G401 (cell line): ENCODE measurements around the gene SLC16A6. TPM values are rescaled to one million over a fixed set of nuclear protein-coding genes. Genes with fewer than 3 reads are reported as not detected.
A peak's percentile ranks its signal among the peaks of the same experiment; 100 is the strongest.
"Not testable (repeated sequence)": the region's sequence is repeated elsewhere in the genome, so short reads cannot be mapped to it uniquely, and the experiment has no call there.

Source experiments
- DNase-seq: peaks from one replicate; pipeline ENCODE4 v3.0.0-alpha.2; 2015; ENCODE audit warnings: low spot score
- in situ Hi-C: cut with HindIII; loops from 2 replicates; pipeline ENCODE4 v1.10.0; 2016; ENCODE audit warnings: low sequenced_read_pairs, mixed read lengths
- total RNA-seq: library from RNA; depleted of rRNA; stranded (reverse); fragments of >200 nt; shearing (Covaris generic); gene quantifications from 2 replicates; pipeline ENCODE4 v1.2.3, GENCODE V29; 2014

Gene SLC16A6
- total RNA-seq, 1 experiment from 2014 or later = 0.37 TPM

DNA sequence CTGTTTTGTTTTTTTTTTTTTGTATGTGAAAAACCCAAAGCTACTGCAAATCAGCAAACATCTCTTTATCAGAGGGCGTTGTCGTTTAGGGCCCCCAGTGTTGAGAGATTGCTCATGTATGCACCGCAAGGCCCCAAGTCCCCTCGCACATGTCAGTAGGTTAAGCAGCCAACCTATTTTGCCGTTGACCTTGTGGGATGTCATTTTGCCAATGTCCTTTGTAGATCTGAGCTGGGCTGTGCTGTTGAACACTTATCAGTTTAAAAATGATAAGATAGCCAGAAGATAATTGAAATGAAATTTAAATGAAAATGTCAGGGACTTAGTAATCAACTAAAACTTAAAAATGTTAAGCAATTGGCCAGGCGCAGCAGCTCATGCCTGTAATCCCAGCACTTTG, 26.5 kb upstream of the SLC16A6 start:
- in situ Hi-C loops = no loop called here
- no peak for DNase-seq

DNA sequence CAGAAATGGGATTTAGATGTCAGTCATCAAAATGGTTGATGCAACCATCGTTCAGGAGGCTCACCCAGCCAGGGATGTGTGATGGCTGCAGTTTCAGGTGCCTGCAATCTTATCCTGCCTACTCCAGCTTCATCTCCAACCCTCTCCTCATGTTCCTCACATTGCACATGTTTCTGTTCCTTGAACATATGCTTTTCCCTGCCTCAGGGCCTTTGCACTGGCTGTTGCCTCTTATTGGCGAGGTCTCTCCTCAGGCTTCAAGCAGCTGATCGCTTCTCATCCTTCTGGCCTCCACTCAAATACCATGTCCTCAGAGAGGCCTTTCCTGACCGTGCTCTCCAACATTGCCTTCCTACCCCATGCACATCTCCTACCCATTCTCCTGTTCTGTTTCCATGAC, 25.0 kb upstream of the SLC16A6 start:
- no peak for DNase-seq
- in situ Hi-C loops = no loop called here

DNA sequence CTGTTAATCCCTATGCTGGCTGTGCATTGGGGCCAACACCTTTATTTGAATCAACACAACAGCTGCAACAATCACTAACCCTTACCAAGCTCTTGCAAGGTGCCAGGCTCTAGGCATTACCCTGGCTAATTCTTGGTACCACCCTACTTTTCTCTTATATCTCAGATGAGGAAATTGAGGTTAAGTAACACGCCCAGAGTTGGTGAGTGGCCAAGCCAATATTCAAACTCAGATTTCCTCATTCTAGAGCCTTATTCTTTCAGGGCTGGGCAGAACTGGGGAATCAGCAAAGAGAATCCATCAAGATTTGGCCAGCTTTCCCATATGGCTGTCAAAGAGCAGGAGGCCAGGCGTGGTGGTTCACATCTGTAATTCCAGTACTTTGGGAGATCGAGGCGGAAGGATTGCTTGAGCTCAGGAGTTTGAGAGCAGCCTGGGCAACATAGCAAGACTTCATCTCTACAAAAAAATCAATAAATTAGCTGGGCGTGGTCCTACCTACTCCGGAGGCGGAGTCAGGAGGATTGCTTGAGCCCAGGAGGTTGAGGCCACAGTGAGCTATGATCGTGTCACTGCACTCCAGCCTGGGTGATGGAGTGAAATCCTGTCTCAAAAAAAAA, 24.1 kb upstream of the SLC16A6 start:
- DNase-seq = no peak
- in situ Hi-C loops = no loop called here

DNA sequence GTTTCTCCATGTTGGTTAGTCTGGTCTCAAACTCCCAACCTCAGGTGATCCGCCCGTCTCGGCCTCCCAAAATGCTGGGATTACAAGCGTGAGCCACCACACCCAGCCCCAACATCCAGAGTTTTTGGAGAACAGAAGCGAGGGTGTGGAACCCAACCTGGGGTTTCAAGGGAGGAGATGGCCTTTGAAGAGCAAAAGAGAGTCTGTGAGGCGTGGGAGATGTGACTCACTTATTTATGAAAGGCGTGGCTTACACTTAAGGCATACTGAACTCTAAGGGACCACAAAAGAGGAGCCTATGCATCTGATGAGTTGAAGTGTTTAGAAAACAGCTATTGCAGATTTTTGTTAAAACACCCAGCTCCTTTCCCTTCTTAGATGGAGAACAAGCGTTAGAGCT, 19.2 kb upstream of the SLC16A6 start:
- in situ Hi-C loops = no loop called here
- DNase-seq = no peak

DNA sequence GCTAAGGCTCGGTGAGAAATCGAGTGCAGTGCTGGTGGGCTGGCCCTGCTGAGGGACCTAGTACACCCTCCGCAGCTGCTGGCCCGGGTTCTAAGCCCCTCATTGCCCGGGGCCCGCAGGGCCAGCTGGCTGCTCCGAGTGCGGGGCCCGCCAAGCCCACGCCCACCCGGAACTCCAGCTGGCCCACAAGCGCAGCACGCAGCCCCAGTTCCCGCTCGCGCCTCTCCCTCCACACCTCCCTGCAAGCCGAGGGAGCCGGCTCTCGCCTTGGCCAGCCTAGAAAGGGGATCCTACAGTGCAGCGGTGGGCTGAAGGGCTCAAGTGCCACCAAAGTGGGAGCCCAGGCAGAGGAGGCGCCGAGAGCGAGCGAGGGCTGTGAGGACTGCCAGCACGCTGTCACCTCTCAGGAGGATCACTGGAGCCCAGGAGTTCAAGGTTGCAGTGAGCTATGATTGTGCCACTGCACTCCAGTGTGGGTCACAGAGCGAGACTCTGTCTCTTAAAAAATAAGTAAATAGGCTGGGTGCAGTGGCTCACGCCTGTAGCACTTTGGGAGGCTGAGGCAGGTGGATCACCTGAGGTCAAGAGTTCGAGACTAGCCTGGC, 18.2 kb upstream of the SLC16A6 start:
- in situ Hi-C loops, DNase-seq: not testable (repeated sequence)

DNA sequence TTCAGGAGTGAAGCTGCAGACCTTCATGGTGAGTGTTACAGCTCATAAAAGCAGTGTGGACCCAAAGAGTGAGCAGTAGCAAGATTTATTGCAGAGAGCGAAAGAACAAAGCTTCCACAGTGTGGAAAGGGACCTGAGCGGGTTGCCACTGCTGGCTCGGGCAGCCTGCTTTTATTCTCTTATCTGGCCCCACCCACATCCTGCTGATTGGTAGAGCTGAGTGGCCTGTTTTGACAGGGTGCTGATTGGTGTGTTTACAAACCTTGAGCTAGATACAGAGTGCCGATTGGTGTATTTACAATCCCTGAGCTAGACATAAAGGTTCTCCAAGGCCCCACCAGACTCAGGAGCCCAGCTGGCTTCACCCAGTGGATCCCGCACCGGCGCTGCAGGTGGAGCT, 17.6 kb upstream of the SLC16A6 start:
- in situ Hi-C loops, DNase-seq: not testable (repeated sequence)

DNA sequence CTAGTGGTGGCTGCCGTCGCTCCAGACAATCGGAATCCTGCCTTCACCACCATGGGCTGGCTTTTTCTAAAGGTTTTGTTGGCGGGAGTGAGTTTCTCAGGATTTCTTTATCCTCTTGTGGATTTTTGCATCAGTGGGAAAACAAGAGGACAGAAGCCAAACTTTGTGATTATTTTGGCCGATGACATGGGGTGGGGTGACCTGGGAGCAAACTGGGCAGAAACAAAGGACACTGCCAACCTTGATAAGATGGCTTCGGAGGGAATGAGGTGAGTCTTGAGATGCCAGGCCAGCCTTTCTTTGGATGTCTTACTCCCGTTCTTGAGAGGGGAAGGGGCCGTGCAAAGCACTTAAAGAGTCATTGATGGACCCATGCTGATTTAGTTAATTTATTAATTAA, 16.5 kb upstream of the SLC16A6 start:
- in situ Hi-C loops = no loop called here
- no peak for DNase-seq

DNA sequence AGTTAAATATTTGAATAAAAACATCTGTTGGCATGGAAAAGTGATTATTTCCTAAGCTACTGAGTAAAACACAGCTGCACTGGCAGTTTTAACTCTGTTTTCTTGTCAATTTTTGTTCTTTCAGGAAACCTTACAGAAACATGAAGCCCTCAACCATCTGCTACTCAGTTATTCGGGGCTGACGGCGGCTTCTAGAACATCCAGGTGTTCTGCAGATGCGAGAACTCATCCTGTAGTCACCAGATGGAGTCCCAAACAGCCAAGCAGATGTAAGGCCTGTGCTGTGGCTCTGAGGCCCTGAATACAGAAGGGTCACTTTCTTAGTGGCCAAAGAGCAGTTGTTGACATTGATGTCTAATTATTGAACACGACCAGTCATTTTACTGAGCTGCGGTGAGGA, 15.9 kb upstream of the SLC16A6 start:
- in situ Hi-C loops = no loop called here
- no peak for DNase-seq

DNA sequence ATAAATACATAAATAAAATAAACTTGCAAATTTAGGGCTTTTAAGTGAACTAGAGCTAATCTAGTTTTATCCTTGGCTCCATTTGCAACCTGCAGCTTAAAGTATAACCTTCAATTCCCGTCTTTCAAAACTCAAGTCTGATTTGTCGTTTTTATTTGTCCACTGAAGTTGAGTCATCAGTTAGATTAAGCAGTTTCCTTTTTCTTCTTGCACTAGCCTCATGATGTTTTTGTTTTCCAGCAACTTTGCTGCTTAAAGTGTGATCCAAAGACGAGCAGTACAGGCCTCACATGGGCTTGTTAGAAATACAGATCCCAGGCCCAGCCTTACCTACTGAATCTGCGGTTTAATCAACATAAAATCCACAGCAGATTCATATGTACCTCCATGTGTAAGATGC, 14.2 kb upstream of the SLC16A6 start:
- DNase-seq = no peak
- in situ Hi-C loops = no loop called here

DNA sequence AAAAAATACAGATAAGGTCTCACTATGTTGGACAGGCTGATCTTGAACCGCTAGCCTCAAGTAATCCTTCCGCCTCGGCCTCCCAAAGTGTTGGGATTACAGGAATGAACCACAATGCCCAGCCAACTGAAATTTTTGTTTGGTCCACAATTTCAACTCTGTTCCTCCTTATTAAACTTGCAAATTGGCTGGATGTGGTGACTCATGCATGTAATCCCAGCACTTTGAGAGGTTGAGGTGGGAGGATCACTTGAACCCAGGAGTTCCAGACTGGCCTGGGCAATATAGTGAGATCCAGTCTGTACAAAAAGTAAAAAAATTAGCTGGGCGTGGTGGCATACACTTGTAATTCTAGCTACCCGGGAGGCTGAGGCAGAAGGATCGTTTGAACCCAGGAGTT, 13.8 kb upstream of the SLC16A6 start:
- DNase-seq = no peak

DNA sequence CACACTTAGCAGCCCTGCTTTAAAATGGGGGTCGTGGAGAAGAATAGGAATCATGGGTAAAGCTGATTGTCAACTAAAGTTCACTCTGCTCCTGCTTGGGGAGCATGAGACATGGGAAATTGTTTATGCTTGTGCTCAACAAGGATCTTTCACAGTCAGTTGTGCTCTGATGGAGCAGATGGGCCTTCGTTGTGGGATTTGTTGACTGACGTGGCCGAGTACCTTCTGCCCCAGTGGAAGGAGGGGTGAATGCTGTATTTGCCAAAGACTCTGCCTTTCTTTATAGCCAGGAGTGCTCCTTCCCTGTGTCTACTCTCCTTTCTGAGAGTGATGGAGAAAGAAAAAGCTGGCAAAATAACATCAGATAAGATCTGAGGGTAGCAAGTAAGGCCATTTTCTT, 11.7 kb upstream of the SLC16A6 start:
- in situ Hi-C loops = no loop called here
- peak; percentile 67 for DNase-seq

More for the DNA sequence above, 13.8 kb upstream of the SLC16A6 start:
- in situ Hi-C loops = no loop called here

DNA sequence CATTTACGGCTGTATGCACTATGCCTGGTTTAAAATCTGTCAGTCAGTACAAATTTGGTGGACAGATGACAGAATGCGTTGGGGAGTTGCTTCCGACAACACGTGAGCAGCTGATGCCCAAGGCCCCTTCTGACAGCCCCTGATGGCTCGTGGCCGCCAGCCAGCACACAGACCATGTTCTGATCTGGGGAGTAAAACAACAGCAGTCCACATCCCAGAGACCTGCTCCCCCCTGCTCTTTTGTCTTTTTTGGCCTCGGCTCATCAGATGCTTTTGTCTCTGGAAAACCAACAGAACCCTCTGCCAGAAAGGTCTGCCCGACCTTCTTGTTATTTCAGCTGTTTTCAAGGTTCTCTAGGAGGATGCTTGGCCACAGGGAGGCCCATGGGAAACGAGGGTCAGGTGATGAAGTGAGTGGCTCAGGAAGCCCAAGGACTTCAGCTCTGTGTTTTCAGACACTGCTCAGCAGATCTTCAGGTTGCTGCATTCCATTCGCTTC, 11.2 kb upstream of the SLC16A6 start:
- in situ Hi-C loops = no loop called here
- peak; percentile 49 for DNase-seq

DNA sequence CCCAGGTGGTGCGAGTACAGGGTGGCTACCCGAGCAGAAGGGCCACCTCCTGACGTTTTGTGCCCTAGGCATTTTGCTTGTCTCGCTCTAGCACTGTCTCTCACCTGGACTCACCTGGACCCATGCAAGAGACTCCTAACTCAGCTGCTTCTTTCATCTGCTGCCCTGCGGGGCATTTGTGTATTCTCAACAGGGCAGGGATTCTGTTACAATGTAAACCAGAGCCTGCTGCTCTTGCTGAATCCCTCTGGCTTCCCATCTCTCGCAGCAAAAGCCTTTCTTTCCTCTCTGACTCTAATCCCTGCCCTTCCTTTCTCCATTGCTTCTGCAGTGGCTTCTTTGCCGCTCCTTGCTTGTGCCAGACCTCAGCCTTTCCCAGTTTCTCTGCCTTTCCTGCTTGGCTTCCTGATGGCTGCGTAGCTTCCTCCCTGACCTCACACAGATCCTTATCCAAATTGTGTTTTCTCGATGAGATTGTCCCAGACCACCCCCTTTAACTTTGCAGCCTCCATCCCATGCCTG, 10.6 kb upstream of the SLC16A6 start:
- DNase-seq = peak; percentile 19
- in situ Hi-C loops = no loop called here

DNA sequence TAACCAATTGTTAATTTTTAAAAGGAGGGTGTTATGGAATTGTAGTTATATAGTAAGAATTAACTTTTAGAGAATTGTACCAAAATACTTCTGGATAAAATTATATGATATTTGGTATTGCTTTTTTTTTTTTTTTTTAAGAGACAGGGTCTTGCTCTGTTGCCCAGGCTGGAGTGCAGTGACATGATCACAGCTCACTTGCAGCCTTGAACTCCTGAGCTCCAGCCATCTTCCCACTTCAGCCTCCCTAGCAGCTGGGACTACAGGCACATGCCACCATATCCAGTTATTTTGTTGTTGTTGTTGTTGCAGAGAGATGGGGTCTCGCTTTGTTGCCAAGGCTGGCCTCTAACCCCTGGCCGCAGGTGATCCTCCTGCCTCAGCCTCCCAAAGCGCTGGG, 8.9 kb upstream of the SLC16A6 start:
- in situ Hi-C loops = no loop called here

DNA sequence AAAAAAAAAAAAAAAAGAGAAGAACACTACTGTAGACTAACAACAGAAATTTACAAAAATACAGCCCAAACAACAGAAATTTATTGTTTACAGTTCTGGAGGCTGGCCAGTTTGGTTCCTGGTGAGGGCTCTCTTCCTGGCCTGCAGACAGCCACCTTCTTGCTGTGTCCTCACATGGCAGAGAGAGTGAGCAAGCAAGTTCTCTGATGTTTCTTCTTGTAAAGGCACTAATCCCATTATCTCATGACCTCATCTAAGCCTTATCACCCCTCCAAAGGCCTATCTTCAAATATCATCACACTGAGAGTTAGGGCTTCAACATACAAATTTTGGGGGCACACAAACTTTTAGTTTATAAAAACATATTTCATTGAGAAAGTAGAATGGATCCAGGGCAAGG, 7.7 kb upstream of the SLC16A6 start:
- in situ Hi-C loops = no loop called here
- no peak for DNase-seq

More for the DNA sequence above, 8.9 kb upstream of the SLC16A6 start:
- DNase-seq = no peak

DNA sequence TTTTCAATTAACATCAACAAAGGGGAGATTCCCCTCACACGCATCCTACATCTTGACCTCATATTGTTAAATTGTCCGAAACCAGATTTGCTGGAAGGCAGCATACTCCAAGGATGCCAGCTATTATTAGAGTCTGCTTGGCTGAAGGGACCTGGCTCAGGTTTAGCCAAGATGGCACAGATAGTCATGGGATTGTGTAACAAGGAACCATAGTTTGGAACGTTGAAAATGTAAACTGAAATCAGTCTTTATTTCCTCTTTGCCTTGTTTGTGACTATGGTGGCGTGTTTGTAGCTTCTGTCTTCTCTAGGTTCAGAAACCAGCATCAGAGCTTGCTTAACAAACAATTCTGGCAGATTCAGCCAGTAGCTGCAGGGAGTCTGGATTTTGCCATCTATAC, 6.3 kb upstream of the SLC16A6 start:
- in situ Hi-C loops = no loop called here

DNA sequence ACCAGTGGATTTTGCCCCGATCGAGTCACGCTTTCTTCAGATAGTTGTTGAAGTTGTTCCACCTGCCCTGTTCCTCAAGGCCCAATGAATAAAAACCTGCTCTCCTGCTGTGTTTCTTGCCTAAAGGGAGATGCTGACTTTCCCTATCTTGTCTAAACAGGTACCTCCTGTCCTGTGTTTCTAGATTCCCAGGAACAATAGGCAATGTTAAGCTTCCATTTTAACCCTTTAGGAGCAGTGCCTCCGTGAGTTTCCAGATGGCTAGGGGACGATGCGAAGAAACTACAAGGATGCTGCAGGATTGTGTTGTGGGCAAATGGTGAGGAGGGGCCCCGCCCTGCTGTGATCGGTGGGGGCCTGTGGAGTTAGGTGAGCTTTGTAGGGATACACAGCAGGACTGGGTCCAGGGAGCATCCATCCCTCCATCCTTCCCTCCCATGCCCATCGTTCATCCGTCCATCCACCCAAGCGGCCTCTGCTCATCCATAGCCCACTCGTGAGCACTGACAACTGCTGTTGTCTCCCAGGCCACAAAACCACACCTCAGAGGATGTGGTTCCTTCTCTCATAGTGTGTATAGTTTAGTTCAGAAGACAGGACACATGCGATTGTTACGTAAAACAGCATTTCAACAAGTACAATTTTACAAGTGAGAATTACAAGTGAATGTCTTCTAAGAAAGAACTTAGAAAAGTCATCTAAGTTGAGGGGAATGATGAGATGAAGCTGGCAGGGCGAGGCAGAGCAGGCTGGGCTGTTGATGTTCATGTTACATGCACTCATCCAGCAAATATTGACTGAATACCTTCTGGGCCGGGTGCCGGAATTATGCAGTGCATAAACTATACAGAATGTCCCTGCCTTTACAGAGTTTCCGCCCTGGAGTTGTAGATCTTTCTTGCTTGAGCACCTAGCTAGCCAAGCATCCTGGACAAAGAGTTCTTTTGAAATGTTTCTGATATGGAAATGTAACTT, 5.6 kb upstream of the SLC16A6 start:
- no peak for DNase-seq
- in situ Hi-C loops = no loop called here

More for the DNA sequence above, 6.3 kb upstream of the SLC16A6 start:
- DNase-seq = peak; percentile 85

DNA sequence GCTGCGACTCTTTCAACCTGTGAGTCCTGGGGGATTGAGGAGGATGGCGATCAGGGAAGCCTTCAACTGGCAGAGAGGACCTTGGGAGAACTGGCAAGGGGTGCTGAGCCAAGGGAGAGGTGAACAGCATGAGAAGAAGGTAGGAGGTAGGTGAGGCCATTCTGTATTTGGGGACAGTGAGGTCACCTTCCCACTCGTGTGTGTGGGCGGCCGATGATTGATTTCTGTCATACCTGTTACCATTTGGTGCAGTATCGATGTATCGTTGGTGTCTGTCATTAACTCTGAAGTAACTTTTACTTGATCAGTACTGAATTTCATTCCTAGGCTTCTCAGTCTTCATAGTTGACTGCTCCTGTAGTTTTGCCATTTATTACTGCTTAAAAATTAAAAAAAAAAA, 4.2 kb upstream of the SLC16A6 start:
- in situ Hi-C loops = no loop called here

DNA sequence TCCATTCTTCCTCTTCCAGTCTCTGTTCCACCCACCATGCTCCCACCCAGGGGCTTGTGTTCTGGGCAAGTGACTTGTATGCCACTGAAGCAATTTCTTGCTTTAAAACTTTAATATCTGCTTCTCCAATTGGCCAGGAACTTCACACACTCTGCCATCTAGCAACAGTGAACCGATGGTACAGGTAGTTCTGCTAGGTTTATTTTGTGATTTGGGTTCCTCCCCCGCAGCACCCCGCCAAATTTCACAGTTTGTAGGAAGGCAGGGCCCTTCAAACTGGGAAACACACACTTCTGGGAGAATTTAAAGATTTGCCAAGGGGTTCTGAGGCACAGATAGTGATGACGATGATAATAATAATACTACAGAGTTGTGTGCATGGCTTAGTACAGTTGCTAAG, 3.7 kb upstream of the SLC16A6 start:
- no peak for DNase-seq
- in situ Hi-C loops = no loop called here

More for the DNA sequence above, 4.2 kb upstream of the SLC16A6 start:
- DNase-seq = no peak

DNA sequence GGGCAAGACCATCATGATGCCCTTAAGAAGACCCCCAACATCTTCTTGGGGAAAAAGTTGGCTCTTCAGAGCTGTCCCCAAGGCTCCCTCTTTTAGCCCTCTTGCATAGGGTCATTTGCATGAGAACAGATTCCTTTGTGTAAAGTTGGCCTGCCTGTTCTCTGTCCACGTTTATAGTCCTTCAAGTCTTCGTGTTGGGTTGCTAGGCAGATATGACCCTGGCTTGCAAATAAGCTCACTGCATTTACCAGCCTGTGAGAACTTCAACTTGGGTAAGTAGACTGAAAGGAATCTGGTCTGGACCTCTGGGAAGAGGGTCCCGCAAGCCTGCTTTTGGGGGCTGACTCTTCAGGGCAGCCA, 3.2 kb upstream of the SLC16A6 start:
- in situ Hi-C loops = no loop called here
- no peak for DNase-seq
